Measurements from ENCODE around the gene STRIP2. TPM values are rescaled to one million over a fixed set of nuclear protein-coding genes. Genes with fewer than 3 reads are reported as not detected.

The STRIP2 gene
- total RNA-seq, 6 donors from 2014 or later = 1.0 to 5.2 (median 1.7) TPM

GRCh38 chr7:129431911-129432643 is 2.2 kb upstream of the STRIP2 start:
- Histone ChIP-seq H3K27ac (no peak overlapping the region), H3K27me3 (peaks cover 0 to 6% (median 2%) of the 10 kb centered on the region in 4 donors), H3K9me3 (no peaks in the 10 kb centered on the region), H3K36me3 (peaks cover 0 to 7% (median 1%) of the 10 kb centered on the region in 4 donors), H3K4me3 (no peak overlapping the region), H3K4me1 (peaks cover 8 to 16% (median 12%) of the 10 kb centered on the region in 4 donors)
- DNase-seq (no peak), ATAC-seq (ENCODE audit: low FRiP score in 2 of 2) (no peak)
- TF ChIP-seq EP300 (IDR thresholded peaks at IDR 0.05) = no peak
- no peak for TF ChIP-seq POLR2A (IDR thresholded peaks at IDR 0.05)
- TF ChIP-seq, protein P1, sequence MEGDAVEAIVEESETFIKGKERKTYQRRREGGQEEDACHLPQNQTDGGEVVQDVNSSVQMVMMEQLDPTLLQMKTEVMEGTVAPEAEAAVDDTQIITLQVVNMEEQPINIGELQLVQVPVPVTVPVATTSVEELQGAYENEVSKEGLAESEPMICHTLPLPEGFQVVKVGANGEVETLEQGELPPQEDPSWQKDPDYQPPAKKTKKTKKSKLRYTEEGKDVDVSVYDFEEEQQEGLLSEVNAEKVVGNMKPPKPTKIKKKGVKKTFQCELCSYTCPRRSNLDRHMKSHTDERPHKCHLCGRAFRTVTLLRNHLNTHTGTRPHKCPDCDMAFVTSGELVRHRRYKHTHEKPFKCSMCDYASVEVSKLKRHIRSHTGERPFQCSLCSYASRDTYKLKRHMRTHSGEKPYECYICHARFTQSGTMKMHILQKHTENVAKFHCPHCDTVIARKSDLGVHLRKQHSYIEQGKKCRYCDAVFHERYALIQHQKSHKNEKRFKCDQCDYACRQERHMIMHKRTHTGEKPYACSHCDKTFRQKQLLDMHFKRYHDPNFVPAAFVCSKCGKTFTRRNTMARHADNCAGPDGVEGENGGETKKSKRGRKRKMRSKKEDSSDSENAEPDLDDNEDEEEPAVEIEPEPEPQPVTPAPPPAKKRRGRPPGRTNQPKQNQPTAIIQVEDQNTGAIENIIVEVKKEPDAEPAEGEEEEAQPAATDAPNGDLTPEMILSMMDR (IDR thresholded peaks at IDR 0.05) = no peak
- no peak for TF ChIP-seq POLR2AphosphoS5 (IDR thresholded peaks at IDR 0.05)
- WGBS, 2 donors = 83 to 86% methylated on average over 8 of the region's 8 CpGs

DNA sequence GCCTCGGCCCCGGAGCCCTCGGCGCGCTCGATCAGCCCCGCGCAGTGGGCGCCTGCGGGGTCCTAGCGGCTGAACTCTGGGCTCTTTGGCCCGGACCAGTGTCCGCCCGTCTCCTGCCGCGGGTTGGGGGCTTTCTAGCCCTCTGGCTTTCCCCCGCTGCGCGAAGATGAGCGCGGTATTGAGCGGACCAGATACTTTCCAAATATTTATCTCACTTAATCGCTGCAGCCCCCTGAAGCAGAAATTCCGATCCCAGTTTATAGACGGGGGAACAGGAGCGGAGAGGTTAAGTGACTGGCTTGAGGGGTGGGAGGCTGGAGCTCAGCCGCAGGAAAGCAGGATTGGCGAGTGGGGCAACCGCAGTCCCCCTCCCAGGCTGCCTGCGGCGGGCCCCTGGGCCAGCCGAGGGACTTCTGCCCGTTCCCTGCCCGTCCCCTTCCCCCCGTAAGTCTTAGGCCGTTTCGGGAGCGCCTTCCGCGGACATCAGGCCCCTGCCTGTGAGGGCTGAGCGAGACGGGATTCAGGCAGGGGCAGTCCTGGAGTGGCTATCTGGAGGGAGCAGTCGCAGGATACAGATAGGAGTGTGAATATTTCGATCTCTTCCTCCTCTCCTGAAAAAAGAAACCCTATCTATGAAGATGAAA is 565 bp downstream of the STRIP2 start:
- TF ChIP-seq EP300 (IDR thresholded peaks at IDR 0.05) = no peak
- TF ChIP-seq POLR2A (IDR thresholded peaks at IDR 0.05) = no peak
- no peak for TF ChIP-seq POLR2AphosphoS5 (IDR thresholded peaks at IDR 0.05)
- TF ChIP-seq, protein P1 (IDR thresholded peaks at IDR 0.05) = no peak
- H3K27ac ChIP-seq = peak overlapping the region in 3 of 4 donors; percentile 46 to 68 (median 49)
- peak overlapping the region; percentile 63 to 92 (median 78) for H3K4me3 ChIP-seq
- peak in 1 of 2 donors; percentile 29 for ATAC-seq (ENCODE audit: low FRiP score in 2 of 2)
- DNase-seq = peak; percentile 21 to 73
- no peaks in the 10 kb centered on the region for H3K9me3 ChIP-seq
- peaks cover 8 to 16% (median 12%) of the 10 kb centered on the region in 4 donors for H3K4me1 ChIP-seq
- WGBS, 2 donors = 2 to 4% methylated on average over 18 to 21 of the region's 44 CpGs
- H3K27me3 ChIP-seq = peaks cover 0 to 6% (median 2%) of the 10 kb centered on the region in 4 donors
- no peaks in the 10 kb centered on the region for H3K36me3 ChIP-seq

- 96 to 100% methylated on average over 2 of the region's 2 CpGs for WGBS, 2 donors
- ATAC-seq (ENCODE audit: low FRiP score in 2 of 2) (no peak), DNase-seq (no peak)
- Histone ChIP-seq H3K4me1 (peaks cover 8 to 16% (median 12%) of the 10 kb centered on the region in 4 donors), H3K27ac (no peak overlapping the region), H3K4me3 (peak overlapping the region in 2 of 4 donors; percentile 89 to 92), H3K36me3 (no peaks in the 10 kb centered on the region), H3K27me3 (peaks cover 0 to 6% (median 2%) of the 10 kb centered on the region in 4 donors), H3K9me3 (no peaks in the 10 kb centered on the region)
- no peak for TF ChIP-seq POLR2A (IDR thresholded peaks at IDR 0.05)
- no peak for TF ChIP-seq EP300 (IDR thresholded peaks at IDR 0.05)
- TF ChIP-seq, protein P1 (IDR thresholded peaks at IDR 0.05) = no peak
- no peak for TF ChIP-seq POLR2AphosphoS5 (IDR thresholded peaks at IDR 0.05)
Measured at GRCh38 chr7:129435414-129435829, 1.2 kb downstream of the STRIP2 start.

GRCh38 chr7:129436335-129436923 is 2.2 kb downstream of the STRIP2 start:
- ATAC-seq (ENCODE audit: low FRiP score in 2 of 2) (no peak), DNase-seq (no peak)
- Histone ChIP-seq H3K27me3 (peaks cover 0 to 6% (median 2%) of the 10 kb centered on the region in 4 donors), H3K27ac (no peak overlapping the region), H3K36me3 (no peaks in the 10 kb centered on the region), H3K4me3 (no peak overlapping the region), H3K9me3 (no peaks in the 10 kb centered on the region), H3K4me1 (peaks cover 8 to 16% (median 12%) of the 10 kb centered on the region in 4 donors)
- 94 to 95% methylated on average over 5 of the region's 5 CpGs for WGBS, 2 donors
- TF ChIP-seq POLR2AphosphoS5 (IDR thresholded peaks at IDR 0.05) (no peak), POLR2A (IDR thresholded peaks at IDR 0.05) (no peak), EP300 (IDR thresholded peaks at IDR 0.05) (no peak)
- TF ChIP-seq, protein P1 (IDR thresholded peaks at IDR 0.05) = no peak
